Spleen (tissue), 7 donors: ENCODE data around the gene EPB41L4A.

ENCODE experiments used
- POLR2A ChIP-seq, 3 donors: fragments of 450-650 bp; IDR thresholded peaks; one replicate each; pipeline ENCODE4 v1.5.1; 2017; ENCODE audit warnings: antibody characterized with exemption in 3 of 3, mild to moderate bottlenecking in 1 of 3
- POLR2AphosphoS5 ChIP-seq, 3 donors: sonication (generic); formaldehyde crosslinking; IDR thresholded peaks; one replicate each; pipeline ENCODE4 v1.5.1; 2017; ENCODE audit warnings: antibody characterized with exemption in 3 of 3
- TF ChIP-seq, protein P1 (sequence below), 11 experiments: fragments of 200-600 bp in 7 of 11; fragments of 450-650 bp in 4 of 11; sonication (generic) in 4 of 11; IDR thresholded peaks in 8 of 11; conservative IDR thresholded peaks in 3 of 11; 1 replicate in 7 of 11; 2 replicates in 4 of 11; pipeline versions ENCODE4 v1.4.0 to v1.8.0; 2016 to 2021; ENCODE audit warnings: antibody characterized with exemption in 11 of 11, inconsistent platforms in 4 of 11, mild to moderate bottlenecking in 1 of 11
- donor health status: DM: no; HTN: no; CAD: no; lungs with moderate emphysema.
- donor health status: DM: no; HTN: no; CAD: no.
- donor health status: DM: no; HTN: no; CAD: no.

GRCh38 chr5:112200131-112200530 is 218.9 kb downstream of the EPB41L4A start:
- TF ChIP-seq, protein P1, sequence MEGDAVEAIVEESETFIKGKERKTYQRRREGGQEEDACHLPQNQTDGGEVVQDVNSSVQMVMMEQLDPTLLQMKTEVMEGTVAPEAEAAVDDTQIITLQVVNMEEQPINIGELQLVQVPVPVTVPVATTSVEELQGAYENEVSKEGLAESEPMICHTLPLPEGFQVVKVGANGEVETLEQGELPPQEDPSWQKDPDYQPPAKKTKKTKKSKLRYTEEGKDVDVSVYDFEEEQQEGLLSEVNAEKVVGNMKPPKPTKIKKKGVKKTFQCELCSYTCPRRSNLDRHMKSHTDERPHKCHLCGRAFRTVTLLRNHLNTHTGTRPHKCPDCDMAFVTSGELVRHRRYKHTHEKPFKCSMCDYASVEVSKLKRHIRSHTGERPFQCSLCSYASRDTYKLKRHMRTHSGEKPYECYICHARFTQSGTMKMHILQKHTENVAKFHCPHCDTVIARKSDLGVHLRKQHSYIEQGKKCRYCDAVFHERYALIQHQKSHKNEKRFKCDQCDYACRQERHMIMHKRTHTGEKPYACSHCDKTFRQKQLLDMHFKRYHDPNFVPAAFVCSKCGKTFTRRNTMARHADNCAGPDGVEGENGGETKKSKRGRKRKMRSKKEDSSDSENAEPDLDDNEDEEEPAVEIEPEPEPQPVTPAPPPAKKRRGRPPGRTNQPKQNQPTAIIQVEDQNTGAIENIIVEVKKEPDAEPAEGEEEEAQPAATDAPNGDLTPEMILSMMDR (IDR thresholded peaks at IDR 0.05 in 8 of 11, conservative IDR thresholded peaks at IDR 0.05 in 3 of 11): no peak
- TF ChIP-seq POLR2A (IDR thresholded peaks at IDR 0.05): no peak
- TF ChIP-seq POLR2AphosphoS5 (IDR thresholded peaks at IDR 0.05): no peak
